MG63 (cell line): ENCODE results near the gene FADS1. TPM values are rescaled to one million over a fixed set of nuclear protein-coding genes. Genes with fewer than 3 reads are reported as not detected.
A peak's percentile ranks its signal among the peaks of the same experiment; 100 is the strongest.

ENCODE experiments used
- DNase-seq: peaks from one replicate; pipeline ENCODE4 v3.0.0-alpha.2; 2020
- H3K27me3 ChIP-seq: fragments of 250-450 bp; sonication (Bioruptor Pico); 2 replicates; pipeline ENCODE4 v1.5.1; 2020; ENCODE audit warnings: mild to moderate bottlenecking, moderate library complexity
- H3K36me3 ChIP-seq: fragments of 250-450 bp; sonication (Bioruptor Pico); 2 replicates; pipeline ENCODE4 v1.5.1; 2020; ENCODE audit warnings: mild to moderate bottlenecking, moderate library complexity
- H3K4me3 ChIP-seq: fragments of 250-450 bp; sonication (Bioruptor Pico); 2 replicates; pipeline ENCODE4 v1.5.1; 2020; ENCODE audit warnings: mild to moderate bottlenecking, moderate library complexity
- H3K9me3 ChIP-seq: fragments of 250-450 bp; sonication (Bioruptor Pico); 2 replicates; pipeline ENCODE4 v1.5.1; 2020; ENCODE audit warnings: mild to moderate bottlenecking, moderate library complexity
- total RNA-seq: library from RNA; depleted of rRNA; stranded (reverse); fragments of >200 nt; shearing (Covaris generic); gene quantifications from 2 replicates; pipeline ENCODE4 v1.2.3, GENCODE V29; 2014; ENCODE audit warnings: low replicate concordance

The FADS1 gene
- total RNA-seq, 1 experiment from 2014 or later, result 28.3 TPM

GRCh38 chr11:61792310-61793082 is 24.3 kb downstream of the FADS1 start, which contains the start of the genes FEN1 and TMEM258:
TSS of gene FEN1 (plus strand) at chr11:61792911. CDS start at chr11:61795362, 2,451 bp downstream.
TSS of gene TMEM258 (minus strand) at chr11:61792599. CDS start at chr11:61792558, 41 bp downstream.
- DNase-seq, result peak; percentile 90
- no peaks in the 10 kb centered on the region for H3K27me3 ChIP-seq
- H3K9me3 ChIP-seq, result no peaks in the 10 kb centered on the region
- peaks cover 68% of the 10 kb centered on the region for H3K36me3 ChIP-seq
- peak within 1 kb of the TSS; percentile 76 for H3K4me3 ChIP-seq

- Histone ChIP-seq H3K4me3 (peak overlapping the region; percentile 76), H3K27me3 (no peaks in the 10 kb centered on the region), H3K9me3 (no peaks in the 10 kb centered on the region), H3K36me3 (peaks cover 66% of the 10 kb centered on the region)
- peak; percentile 81 for DNase-seq
These were observed 25.0 kb downstream of the FADS1 start for GRCh38 chr11:61791737-61792309.

GRCh38 chr11:61787928-61788491 is 28.8 kb downstream of the FADS1 start:
- peak; percentile 20 for DNase-seq
- Histone ChIP-seq H3K9me3 (no peaks in the 10 kb centered on the region), H3K27me3 (no peaks in the 10 kb centered on the region), H3K36me3 (peaks cover 41% of the 10 kb centered on the region), H3K4me3 (no peak overlapping the region)

GRCh38 chr11:61785837-61786402 is 30.9 kb downstream of the FADS1 start:
- H3K4me3 ChIP-seq, result no peak overlapping the region
- H3K27me3 ChIP-seq, result no peaks in the 10 kb centered on the region
- peaks cover 34% of the 10 kb centered on the region for H3K36me3 ChIP-seq
- no peak for DNase-seq
- H3K9me3 ChIP-seq, result no peaks in the 10 kb centered on the region

GRCh38 chr11:61784506-61784805 is 32.3 kb downstream of the FADS1 start:
- H3K27me3 ChIP-seq, result no peaks in the 10 kb centered on the region
- no peak for DNase-seq
- no peak overlapping the region for H3K4me3 ChIP-seq
- H3K36me3 ChIP-seq, result peaks cover 21% of the 10 kb centered on the region
- no peaks in the 10 kb centered on the region for H3K9me3 ChIP-seq

GRCh38 chr11:61783717-61784505 is 32.9 kb downstream of the FADS1 start:
- Histone ChIP-seq H3K36me3 (peaks cover 17% of the 10 kb centered on the region), H3K27me3 (no peaks in the 10 kb centered on the region)
- DNase-seq, result no peak

GRCh38 chr11:61782841-61783240 is 34.0 kb downstream of the FADS1 start:
- Histone ChIP-seq H3K27me3 (no peaks in the 10 kb centered on the region), H3K4me3 (no peak overlapping the region), H3K9me3 (no peaks in the 10 kb centered on the region), H3K36me3 (peaks cover 6% of the 10 kb centered on the region)
- DNase-seq, result no peak

More at GRCh38 chr11:61783717-61784505, 32.9 kb downstream of the FADS1 start:
- Histone ChIP-seq H3K9me3 (no peaks in the 10 kb centered on the region), H3K4me3 (no peak overlapping the region)

- Histone ChIP-seq H3K36me3 (peaks cover under 1% of the 10 kb centered on the region), H3K4me3 (no peak overlapping the region), H3K27me3 (no peaks in the 10 kb centered on the region), H3K9me3 (no peaks in the 10 kb centered on the region)
- DNase-seq, result no peak
These were observed 34.5 kb downstream of the FADS1 start for GRCh38 chr11:61782299-61782698.

- no peak for DNase-seq
- Histone ChIP-seq H3K27me3 (no peaks in the 10 kb centered on the region), H3K4me3 (no peak overlapping the region), H3K9me3 (no peaks in the 10 kb centered on the region), H3K36me3 (no peaks in the 10 kb centered on the region)
These were observed 35.2 kb downstream of the FADS1 start for GRCh38 chr11:61781585-61781984.

- Histone ChIP-seq H3K9me3 (no peaks in the 10 kb centered on the region), H3K36me3 (no peaks in the 10 kb centered on the region), H3K27me3 (no peaks in the 10 kb centered on the region), H3K4me3 (no peak overlapping the region)
- no peak for DNase-seq
These were observed 36.1 kb downstream of the FADS1 start for GRCh38 chr11:61780581-61781162.

GRCh38 chr11:61779666-61780525 is 36.9 kb downstream of the FADS1 start:
- no peaks in the 10 kb centered on the region for H3K27me3 ChIP-seq
- no peaks in the 10 kb centered on the region for H3K36me3 ChIP-seq

GRCh38 chr11:61778920-61779650 is 37.7 kb downstream of the FADS1 start:
- Histone ChIP-seq H3K27me3 (no peaks in the 10 kb centered on the region), H3K9me3 (no peaks in the 10 kb centered on the region), H3K4me3 (no peak overlapping the region), H3K36me3 (no peaks in the 10 kb centered on the region)
- no peak for DNase-seq

More at GRCh38 chr11:61779666-61780525, 36.9 kb downstream of the FADS1 start:
- no peak for DNase-seq
- Histone ChIP-seq H3K4me3 (no peak overlapping the region), H3K9me3 (no peaks in the 10 kb centered on the region)

- DNase-seq, result no peak
- Histone ChIP-seq H3K4me3 (no peak overlapping the region), H3K27me3 (no peaks in the 10 kb centered on the region), H3K36me3 (no peaks in the 10 kb centered on the region), H3K9me3 (no peaks in the 10 kb centered on the region)
These were observed 38.4 kb downstream of the FADS1 start for GRCh38 chr11:61778357-61778886.

GRCh38 chr11:61777234-61778090 is 39.3 kb downstream of the FADS1 start:
- no peak overlapping the region for H3K4me3 ChIP-seq

More at GRCh38 chr11:61777234-61778090, 39.3 kb downstream of the FADS1 start:
- no peaks in the 10 kb centered on the region for H3K27me3 ChIP-seq
- H3K9me3 ChIP-seq, result no peaks in the 10 kb centered on the region
- DNase-seq, result no peak
- no peaks in the 10 kb centered on the region for H3K36me3 ChIP-seq
